DOHH2 (cell line): Measurements from ENCODE around the gene SRGAP1.

Experiments
- H3F3A ChIP-seq: fragments of 200-600 bp; sonication (generic), shearing (Covaris generic); 2 replicates; pipeline ENCODE4 v1.6.0; 2016; ENCODE audit warnings: antibody characterized with exemption, mild to moderate bottlenecking; ENCODE audit not compliant: control insufficient read depth, insufficient read depth
- H3K27ac ChIP-seq: fragments of 200-600 bp; sonication (generic); 2 replicates; pipeline ENCODE4 v1.5.1; 2014; ENCODE audit warnings: low read depth, mild to moderate bottlenecking, low read length, moderate library complexity
- H3K27me3 ChIP-seq: fragments of 200-600 bp; sonication (generic); 2 replicates; pipeline ENCODE4 v1.6.1; 2014; ENCODE audit warnings: mild to moderate bottlenecking, low read length, mixed read lengths; ENCODE audit not compliant: control insufficient read depth
- H3K36me3 ChIP-seq: fragments of 200-600 bp; sonication (generic); 2 replicates; pipeline ENCODE4 v1.6.1; 2014; ENCODE audit warnings: mild to moderate bottlenecking, low read length, moderate library complexity, mixed read lengths; ENCODE audit not compliant: control insufficient read depth
- H3K4me1 ChIP-seq: fragments of 200-600 bp; sonication (generic); 2 replicates; pipeline ENCODE4 v1.6.1; 2014; ENCODE audit warnings: mild to moderate bottlenecking, low read length, mixed read lengths; ENCODE audit not compliant: control insufficient read depth
- H3K4me2 ChIP-seq: fragments of 200-600 bp; sonication (generic); 2 replicates; pipeline ENCODE4 v1.6.0; 2014; ENCODE audit warnings: mild to moderate bottlenecking, low read length, moderate library complexity
- H3K4me3 ChIP-seq: fragments of 200-600 bp; sonication (generic); 2 replicates; pipeline ENCODE4 v1.5.1; 2014; ENCODE audit warnings: mild to moderate bottlenecking, low read length, mixed read lengths
- H3K79me2 ChIP-seq: fragments of 200-600 bp; sonication (generic); 2 replicates; pipeline ENCODE4 v1.6.1; 2014; ENCODE audit warnings: mild to moderate bottlenecking, low read length, mixed read lengths; ENCODE audit not compliant: control insufficient read depth
- H3K9me2 ChIP-seq: fragments of 200-600 bp; sonication (generic); replicated peaks from 2 replicates; pipeline ENCODE4 v1.6.1; 2014; ENCODE audit warnings: mild to moderate bottlenecking, low read length, mixed read lengths; ENCODE audit not compliant: control insufficient read depth
- H3K9me3 ChIP-seq: fragments of 200-600 bp; sonication (generic); 2 replicates; pipeline ENCODE4 v1.6.1; 2014; ENCODE audit warnings: antibody characterized with exemption, low read length, mixed read lengths; ENCODE audit not compliant: control insufficient read depth, insufficient read depth
- H4K20me1 ChIP-seq: fragments of 200-600 bp; sonication (generic); 2 replicates; pipeline ENCODE4 v1.6.0; 2014; ENCODE audit warnings: low read depth, mild to moderate bottlenecking, antibody characterized with exemption, low read length, moderate library complexity; ENCODE audit not compliant: control insufficient read depth, insufficient read depth
- EZH2phosphoT487 ChIP-seq: fragments of 200-600 bp; sonication (generic); IDR thresholded peaks from 2 replicates; pipeline ENCODE4 v1.6.1; 2017; ENCODE audit warnings: borderline replicate concordance, mild to moderate bottlenecking, antibody characterized with exemption, low read length, moderate library complexity, mixed read lengths
- TF ChIP-seq, protein P1 (sequence below): fragments of 200-600 bp; sonication (generic); IDR thresholded peaks from one replicate; pipeline ENCODE4 v1.5.1; 2014; ENCODE audit warnings: antibody characterized with exemption, mild to moderate bottlenecking, low read depth, low read length; ENCODE audit not compliant: poor library complexity, severe bottlenecking

Gene SRGAP1

GRCh38 chr12:64092507-64093196 is 248.2 kb downstream of the SRGAP1 start:
- TF ChIP-seq EZH2phosphoT487 = no peak
- TF ChIP-seq, protein P1, sequence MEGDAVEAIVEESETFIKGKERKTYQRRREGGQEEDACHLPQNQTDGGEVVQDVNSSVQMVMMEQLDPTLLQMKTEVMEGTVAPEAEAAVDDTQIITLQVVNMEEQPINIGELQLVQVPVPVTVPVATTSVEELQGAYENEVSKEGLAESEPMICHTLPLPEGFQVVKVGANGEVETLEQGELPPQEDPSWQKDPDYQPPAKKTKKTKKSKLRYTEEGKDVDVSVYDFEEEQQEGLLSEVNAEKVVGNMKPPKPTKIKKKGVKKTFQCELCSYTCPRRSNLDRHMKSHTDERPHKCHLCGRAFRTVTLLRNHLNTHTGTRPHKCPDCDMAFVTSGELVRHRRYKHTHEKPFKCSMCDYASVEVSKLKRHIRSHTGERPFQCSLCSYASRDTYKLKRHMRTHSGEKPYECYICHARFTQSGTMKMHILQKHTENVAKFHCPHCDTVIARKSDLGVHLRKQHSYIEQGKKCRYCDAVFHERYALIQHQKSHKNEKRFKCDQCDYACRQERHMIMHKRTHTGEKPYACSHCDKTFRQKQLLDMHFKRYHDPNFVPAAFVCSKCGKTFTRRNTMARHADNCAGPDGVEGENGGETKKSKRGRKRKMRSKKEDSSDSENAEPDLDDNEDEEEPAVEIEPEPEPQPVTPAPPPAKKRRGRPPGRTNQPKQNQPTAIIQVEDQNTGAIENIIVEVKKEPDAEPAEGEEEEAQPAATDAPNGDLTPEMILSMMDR = no peak
- Histone ChIP-seq H3K79me2 (no peaks in the 10 kb centered on the region), H3K27ac (no peak overlapping the region), H3K4me1 (peaks cover 5% of the 10 kb centered on the region), H3K4me3 (no peak overlapping the region), H3K4me2 (no peak overlapping the region), H3K9me2 (no peaks in the 10 kb centered on the region), H4K20me1 (no peaks in the 10 kb centered on the region), H3K27me3 (no peaks in the 10 kb centered on the region), H3K36me3 (no peaks in the 10 kb centered on the region), H3F3A (no peaks in the 10 kb centered on the region), H3K9me3 (no peaks in the 10 kb centered on the region)

DNA sequence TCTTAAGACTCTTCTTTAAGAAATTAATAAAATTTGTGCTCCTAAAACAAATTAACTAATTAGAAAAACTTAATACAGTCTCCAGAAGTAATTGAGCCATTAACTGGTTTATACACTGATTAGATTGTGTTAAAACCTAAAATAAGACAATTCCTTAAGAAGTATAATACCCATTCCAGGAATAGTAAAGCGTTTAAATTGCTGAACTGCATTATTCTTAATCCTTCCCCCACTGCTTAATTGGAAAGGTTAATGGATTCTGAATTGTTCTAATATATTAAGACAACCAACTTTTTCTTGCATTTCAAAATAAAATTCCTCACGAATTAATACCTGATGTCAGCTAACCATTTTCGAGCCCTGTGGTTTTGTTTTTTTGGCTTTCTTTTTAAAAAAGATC is 249.2 kb downstream of the SRGAP1 start:
- H3K27ac ChIP-seq = no peak overlapping the region
- no peaks in the 10 kb centered on the region for H3K36me3 ChIP-seq
- no peaks in the 10 kb centered on the region for H3K79me2 ChIP-seq
- H3K4me2 ChIP-seq = no peak overlapping the region
- no peaks in the 10 kb centered on the region for H3K9me2 ChIP-seq
- no peaks in the 10 kb centered on the region for H4K20me1 ChIP-seq
- H3K27me3 ChIP-seq = no peaks in the 10 kb centered on the region
- no peak overlapping the region for H3K4me3 ChIP-seq
- H3K4me1 ChIP-seq = no peaks in the 10 kb centered on the region
- no peaks in the 10 kb centered on the region for H3F3A ChIP-seq
- H3K9me3 ChIP-seq = no peaks in the 10 kb centered on the region
- TF ChIP-seq EZH2phosphoT487 = no peak
- TF ChIP-seq, protein P1 = no peak

- no peak overlapping the region for H3K4me3 ChIP-seq
- no peak overlapping the region for H3K27ac ChIP-seq
- no peaks in the 10 kb centered on the region for H3K79me2 ChIP-seq
- H3K4me1 ChIP-seq = no peaks in the 10 kb centered on the region
- no peaks in the 10 kb centered on the region for H3K9me3 ChIP-seq
- H3K36me3 ChIP-seq = no peaks in the 10 kb centered on the region
- no peaks in the 10 kb centered on the region for H3K9me2 ChIP-seq
- H3K27me3 ChIP-seq = no peaks in the 10 kb centered on the region; the same call in 1 of the 2 replicates
- H4K20me1 ChIP-seq = no peaks in the 10 kb centered on the region
- TF ChIP-seq, protein P1 = no peak
- no peak for TF ChIP-seq EZH2phosphoT487
- no peak overlapping the region for H3K4me2 ChIP-seq
- no peaks in the 10 kb centered on the region for H3F3A ChIP-seq
These were observed 253.0 kb downstream of the SRGAP1 start for GRCh38 chr12:64097366-64098105.
